Measurements from ENCODE around the gene ANGPTL1. TPM values are rescaled to one million over a fixed set of nuclear protein-coding genes. Genes with fewer than 3 reads are reported as not detected.

The ANGPTL1 gene
- total RNA-seq, 4 donors from 2014 or later = 3.4 to 28.3 (median 17.9) TPM

GRCh38 chr1:178912597-178912996 is 41.7 kb upstream of the ANGPTL1 start:
- WGBS, 2 donors = 93 to 97% methylated on average over 2 of the region's 2 CpGs
- TF ChIP-seq POLR2A (IDR thresholded peaks at IDR 0.05) (no peak), CTCF (IDR thresholded peaks at IDR 0.05) (no peak)

GRCh38 chr1:178910023-178910422 is 39.1 kb upstream of the ANGPTL1 start:
- TF ChIP-seq POLR2A (IDR thresholded peaks at IDR 0.05) = no peak
- TF ChIP-seq CTCF (IDR thresholded peaks at IDR 0.05) = no peak
- no peak overlapping the region for H3K4me3 ChIP-seq (ENCODE audit: low read depth, poor library complexity, severe bottlenecking)
- no peak for DNase-seq (ENCODE audit: low spot score in 2 of 2)
- intact Hi-C loops (cut with DNase I; ENCODE audit: low total_unique reads) = no loop called here
- 90 to 93% methylated on average over 1 of the region's 1 CpG for WGBS, 2 donors

More at GRCh38 chr1:178912597-178912996, 41.7 kb upstream of the ANGPTL1 start:
- no peak for DNase-seq (ENCODE audit: low spot score in 2 of 2)
- intact Hi-C loops (cut with DNase I; ENCODE audit: low total_unique reads) = no loop called here
- no peak overlapping the region for H3K4me3 ChIP-seq (ENCODE audit: low read depth, poor library complexity, severe bottlenecking)

- no peak for DNase-seq (ENCODE audit: low spot score in 2 of 2)
- TF ChIP-seq POLR2A (IDR thresholded peaks at IDR 0.05) = no peak
- TF ChIP-seq CTCF (IDR thresholded peaks at IDR 0.05) = no peak
- H3K4me3 ChIP-seq (ENCODE audit: low read depth, poor library complexity, severe bottlenecking) = no peak overlapping the region
- 31 to 36% methylated on average over 1 of the region's 1 CpG for WGBS, 2 donors
- intact Hi-C loops (cut with DNase I; ENCODE audit: low total_unique reads) = no loop called here
Observed at GRCh38 chr1:178908358-178908757, 37.5 kb upstream of the ANGPTL1 start.

GRCh38 chr1:178901482-178902125 is 30.7 kb upstream of the ANGPTL1 start:
- WGBS, 2 donors = 54 to 93% methylated on average over 1 of the region's 1 CpG
- intact Hi-C loops (cut with DNase I; ENCODE audit: low total_unique reads) = no loop called here
- H3K4me3 ChIP-seq (ENCODE audit: low read depth, poor library complexity, severe bottlenecking) = no peak overlapping the region

GRCh38 chr1:178899402-178899801 is 28.5 kb upstream of the ANGPTL1 start:
- DNase-seq (ENCODE audit: low spot score in 2 of 2) = no peak
- intact Hi-C loops (cut with DNase I; ENCODE audit: low total_unique reads) = no loop called here
- no peak overlapping the region for H3K4me3 ChIP-seq (ENCODE audit: low read depth, poor library complexity, severe bottlenecking)
- TF ChIP-seq CTCF (IDR thresholded peaks at IDR 0.05) (no peak), POLR2A (IDR thresholded peaks at IDR 0.05) (no peak)
- WGBS, 2 donors = 67 to 91% methylated on average over 2 of the region's 2 CpGs

More at GRCh38 chr1:178901482-178902125, 30.7 kb upstream of the ANGPTL1 start:
- no peak for DNase-seq (ENCODE audit: low spot score in 2 of 2)
- TF ChIP-seq CTCF (IDR thresholded peaks at IDR 0.05) = no peak
- no peak for TF ChIP-seq POLR2A (IDR thresholded peaks at IDR 0.05)

GRCh38 chr1:178898401-178898800 is 27.5 kb upstream of the ANGPTL1 start:
- 88 to 95% methylated on average over 1 of the region's 1 CpG for WGBS, 2 donors
- intact Hi-C loops (cut with DNase I; ENCODE audit: low total_unique reads) = no loop called here
- TF ChIP-seq CTCF (IDR thresholded peaks at IDR 0.05) = no peak
- TF ChIP-seq POLR2A (IDR thresholded peaks at IDR 0.05) = no peak
- no peak for DNase-seq (ENCODE audit: low spot score in 2 of 2)
- no peak overlapping the region for H3K4me3 ChIP-seq (ENCODE audit: low read depth, poor library complexity, severe bottlenecking)

Measured in lower leg skin (tissue), 4 donors.